ENCODE measurements around the gene STIP1. TPM values are rescaled to one million over a fixed set of nuclear protein-coding genes. Genes with fewer than 3 reads are reported as not detected.
A peak's percentile ranks its signal among the peaks of the same experiment; 100 is the strongest.
"Not testable (repeated sequence)": the region's sequence is repeated elsewhere in the genome, so short reads cannot be mapped to it uniquely, and the experiment has no call there.

STIP1 gene
- total RNA-seq, 1 experiment from 2014 or later = 299 TPM

DNA sequence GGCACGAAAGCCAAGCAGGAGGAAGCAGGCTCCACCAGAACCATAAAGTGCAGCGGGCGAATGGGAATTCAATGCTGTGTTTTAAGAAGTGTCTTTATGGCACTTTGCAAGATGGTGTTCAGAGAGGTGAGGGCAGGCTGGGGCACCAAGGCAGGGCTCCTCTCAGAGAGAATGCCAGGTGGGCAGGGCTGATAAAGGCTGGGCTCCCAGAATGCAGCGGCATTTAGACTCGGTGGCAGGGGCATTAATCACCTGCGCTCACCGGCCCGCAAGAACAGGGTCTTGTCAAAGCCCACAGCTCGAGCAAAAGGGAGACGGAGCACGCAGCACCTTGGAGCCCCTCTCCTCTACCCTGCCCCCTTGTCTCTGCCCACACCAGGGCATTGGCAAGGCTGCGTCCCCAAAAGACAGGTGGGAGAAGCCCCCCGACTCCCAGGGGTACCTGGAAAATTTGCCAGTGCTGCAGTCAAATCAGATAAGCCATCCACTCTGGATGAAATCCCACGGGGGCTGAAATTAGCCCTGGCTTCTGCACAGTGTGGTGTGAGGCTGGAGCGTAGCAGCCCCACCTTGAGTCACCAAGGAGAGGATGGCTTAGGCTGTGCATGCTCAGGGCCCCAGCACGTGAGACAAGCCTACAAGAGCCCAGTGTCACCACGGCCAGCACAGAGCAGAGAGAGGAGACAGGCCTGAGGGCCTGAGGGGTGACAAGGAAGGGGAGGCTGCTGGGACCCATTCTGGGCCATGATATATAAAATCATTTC is 28.2 kb upstream of the STIP1 start:
- H3K36me3 ChIP-seq (ENCODE audit: low read depth) = peaks cover 4% of the 10 kb centered on the region; the same call in 1 of the 2 replicates
- no peaks in the 10 kb centered on the region for H3K9me3 ChIP-seq (ENCODE audit: insufficient read depth, low read depth)
- ChIA-PET CTCF (no interaction called here), POLR2A (ENCODE audit: unreplicated experiment) (no interaction called here)
- H4K20me1 ChIP-seq (ENCODE audit: insufficient read depth) = peaks cover 55% of the 10 kb centered on the region
- intact Hi-C loops (cut with micrococcal nuclease; ENCODE audit: unreplicated experiment) = no loop called here
- no peak overlapping the region for H2AFZ ChIP-seq
- H3K79me2 ChIP-seq (ENCODE audit: low read depth) = peaks cover 2% of the 10 kb centered on the region
- H3K4me2 ChIP-seq = no peak overlapping the region
- no peak overlapping the region for H3K4me3 ChIP-seq
- H3K27me3 ChIP-seq (ENCODE audit: insufficient read depth, low read depth) = no peaks in the 10 kb centered on the region
- no peak overlapping the region for H3K27ac ChIP-seq
- no peaks in the 10 kb centered on the region for H3K4me1 ChIP-seq (replicated peaks; ENCODE audit: insufficient read depth)
- H3F3A ChIP-seq (ENCODE audit: insufficient read depth, low read depth) = peaks cover 14% of the 10 kb centered on the region; the same call in 1 of the 2 replicates
- no TSS peak for BruUV-seq (replicated peaks)
- DNase-seq = no peak
- no peaks in the 10 kb centered on the region for H3K9me2 ChIP-seq (ENCODE audit: insufficient read depth)
- TF ChIP-seq, protein P1, sequence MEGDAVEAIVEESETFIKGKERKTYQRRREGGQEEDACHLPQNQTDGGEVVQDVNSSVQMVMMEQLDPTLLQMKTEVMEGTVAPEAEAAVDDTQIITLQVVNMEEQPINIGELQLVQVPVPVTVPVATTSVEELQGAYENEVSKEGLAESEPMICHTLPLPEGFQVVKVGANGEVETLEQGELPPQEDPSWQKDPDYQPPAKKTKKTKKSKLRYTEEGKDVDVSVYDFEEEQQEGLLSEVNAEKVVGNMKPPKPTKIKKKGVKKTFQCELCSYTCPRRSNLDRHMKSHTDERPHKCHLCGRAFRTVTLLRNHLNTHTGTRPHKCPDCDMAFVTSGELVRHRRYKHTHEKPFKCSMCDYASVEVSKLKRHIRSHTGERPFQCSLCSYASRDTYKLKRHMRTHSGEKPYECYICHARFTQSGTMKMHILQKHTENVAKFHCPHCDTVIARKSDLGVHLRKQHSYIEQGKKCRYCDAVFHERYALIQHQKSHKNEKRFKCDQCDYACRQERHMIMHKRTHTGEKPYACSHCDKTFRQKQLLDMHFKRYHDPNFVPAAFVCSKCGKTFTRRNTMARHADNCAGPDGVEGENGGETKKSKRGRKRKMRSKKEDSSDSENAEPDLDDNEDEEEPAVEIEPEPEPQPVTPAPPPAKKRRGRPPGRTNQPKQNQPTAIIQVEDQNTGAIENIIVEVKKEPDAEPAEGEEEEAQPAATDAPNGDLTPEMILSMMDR (conservative IDR thresholded peaks at IDR 0.05) = no peak

DNA sequence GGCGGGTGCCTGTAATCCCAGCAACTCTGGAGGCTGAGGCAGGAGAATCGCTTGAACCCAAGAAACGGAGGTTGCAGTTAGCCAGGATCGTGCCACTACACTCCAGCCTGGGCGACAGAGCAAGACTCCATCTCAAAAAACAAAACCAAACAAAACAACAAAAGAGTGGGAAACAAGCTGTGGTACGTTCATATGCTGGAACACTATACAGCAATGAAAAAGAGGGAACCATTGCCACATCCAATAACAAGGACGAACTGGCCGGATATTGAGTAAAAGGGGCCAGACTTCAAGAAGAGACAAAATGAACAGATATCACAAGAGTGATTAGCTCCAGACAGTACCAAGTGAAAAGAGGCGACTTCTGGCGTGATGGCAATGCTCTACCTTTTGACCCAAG is 24.9 kb upstream of the STIP1 start:
- no peaks in the 10 kb centered on the region for H3K27me3 ChIP-seq (ENCODE audit: insufficient read depth, low read depth)
- no peak overlapping the region for H3K4me3 ChIP-seq
- ChIA-PET POLR2A (ENCODE audit: unreplicated experiment) (interaction anchor here (1.0 kb wide), 1 partner anchor 319 kb away, joined by 8 read pairs; no protein-coding TSS in a partner anchor), CTCF (no interaction called here)
- no TSS peak for BruUV-seq (replicated peaks)
- H3K9me3 ChIP-seq (ENCODE audit: insufficient read depth, low read depth) = no peaks in the 10 kb centered on the region
- no peak overlapping the region for H3K27ac ChIP-seq
- H3K4me1 ChIP-seq (replicated peaks; ENCODE audit: insufficient read depth) = peaks cover 11% of the 10 kb centered on the region; the same call in 1 of the 2 replicates
- no peak overlapping the region for H2AFZ ChIP-seq
- no peaks in the 10 kb centered on the region for H3K9me2 ChIP-seq (ENCODE audit: insufficient read depth)
- peak in 1 of 2 experiments; percentile 34 for DNase-seq
- no peak overlapping the region for H3K4me2 ChIP-seq
- no peak for TF ChIP-seq EZH2 (IDR thresholded peaks at IDR 0.05; ENCODE audit: low read depth)
- TF ChIP-seq, protein P1 (conservative IDR thresholded peaks at IDR 0.05) = no peak
- intact Hi-C loops (cut with micrococcal nuclease; ENCODE audit: unreplicated experiment) = no loop called here
- H3F3A ChIP-seq (ENCODE audit: insufficient read depth, low read depth) = peaks cover 8% of the 10 kb centered on the region; the same call in 1 of the 2 replicates
- H4K20me1 ChIP-seq (ENCODE audit: insufficient read depth) = peaks cover 30% of the 10 kb centered on the region
- peaks cover 4% of the 10 kb centered on the region; the same call in 1 of the 2 replicates for H3K36me3 ChIP-seq (ENCODE audit: low read depth)
- peaks cover 29% of the 10 kb centered on the region for H3K79me2 ChIP-seq (ENCODE audit: low read depth)

GRCh38 chr11:64162769-64163168 is 23.2 kb upstream of the STIP1 start:
- H2AFZ ChIP-seq; BruUV-seq (replicated peaks); H3K9me2 ChIP-seq (ENCODE audit: insufficient read depth); H3K9me3 ChIP-seq (ENCODE audit: insufficient read depth, low read depth); DNase-seq; H3K4me2 ChIP-seq; intact Hi-C loops (cut with micrococcal nuclease; ENCODE audit: unreplicated experiment); H3K4me3 ChIP-seq; CTCF ChIA-PET; H3K27ac ChIP-seq; H3K36me3 ChIP-seq (ENCODE audit: low read depth); H3K27me3 ChIP-seq (ENCODE audit: insufficient read depth, low read depth): not testable (repeated sequence)
- Histone ChIP-seq H3K79me2 (ENCODE audit: low read depth) (peaks cover 31% of the 10 kb centered on the region), H3K4me1 (replicated peaks; ENCODE audit: insufficient read depth) (peaks cover 22% of the 10 kb centered on the region), H4K20me1 (ENCODE audit: insufficient read depth) (peaks cover 21% of the 10 kb centered on the region), H3F3A (ENCODE audit: insufficient read depth, low read depth) (peaks cover 16% of the 10 kb centered on the region)
- POLR2A ChIA-PET (ENCODE audit: unreplicated experiment) = interaction anchor here (0.6 kb wide), 1 partner anchor 328 kb away, joined by 3 read pairs; no protein-coding TSS in a partner anchor
